Activated effector memory CD4-positive, alpha-beta T cell treated with Interleukin-2 at 50 U/mL for 16 hours (primary cell): ENCODE measurements around the gene TMEM182.

Experiments used
- DNase-seq: peaks from one replicate; pipeline ENCODE4 v3.0.0-alpha.2; 2020

TMEM182 gene

GRCh38 chr2:102768892-102769291 is 7.1 kb downstream of the TMEM182 start:
- DNase-seq = no peak

GRCh38 chr2:102770506-102770905 is 8.7 kb downstream of the TMEM182 start:
- no peak for DNase-seq

GRCh38 chr2:102771114-102771513 is 9.3 kb downstream of the TMEM182 start:
- no peak for DNase-seq

- no peak for DNase-seq
Observed at GRCh38 chr2:102772659-102773058, 10.8 kb downstream of the TMEM182 start.

- no peak for DNase-seq
Observed at GRCh38 chr2:102773149-102773705, 11.4 kb downstream of the TMEM182 start.

GRCh38 chr2:102778260-102778659 is 16.4 kb downstream of the TMEM182 start:
- no peak for DNase-seq

GRCh38 chr2:102780467-102780866 is 18.6 kb downstream of the TMEM182 start:
- no peak for DNase-seq

- DNase-seq = no peak
Observed at GRCh38 chr2:102782187-102782586, 20.4 kb downstream of the TMEM182 start.

- DNase-seq = no peak
Observed at GRCh38 chr2:102782933-102783332, 21.1 kb downstream of the TMEM182 start.

GRCh38 chr2:102783506-102784183 is 21.8 kb downstream of the TMEM182 start:
- DNase-seq = no peak

GRCh38 chr2:102784940-102785339 is 23.1 kb downstream of the TMEM182 start:
- DNase-seq = no peak

- no peak for DNase-seq
Observed at GRCh38 chr2:102788216-102788884, 26.5 kb downstream of the TMEM182 start.

GRCh38 chr2:102788885-102789260 is 27.0 kb downstream of the TMEM182 start:
- no peak for DNase-seq

- no peak for DNase-seq
Observed at GRCh38 chr2:102789349-102790090, 27.7 kb downstream of the TMEM182 start.

- DNase-seq = no peak
Observed at GRCh38 chr2:102790091-102790455, 28.2 kb downstream of the TMEM182 start.

GRCh38 chr2:102792568-102793208 is 30.9 kb downstream of the TMEM182 start:
- DNase-seq = no peak

- DNase-seq = no peak
Observed at GRCh38 chr2:102795641-102796040, 33.8 kb downstream of the TMEM182 start.

GRCh38 chr2:102796337-102796736 is 34.5 kb downstream of the TMEM182 start:
- DNase-seq = no peak

GRCh38 chr2:102797486-102797885 is 35.7 kb downstream of the TMEM182 start:
- DNase-seq = no peak

GRCh38 chr2:102798181-102798580 is 36.4 kb downstream of the TMEM182 start:
- no peak for DNase-seq

- DNase-seq = no peak
Observed at GRCh38 chr2:102801098-102801718, 39.4 kb downstream of the TMEM182 start.

GRCh38 chr2:102801858-102802699 is 40.2 kb downstream of the TMEM182 start:
- DNase-seq = no peak
